GM23338 (cell line): ENCODE measurements around the gene COL18A1.
A peak's percentile ranks its signal among the peaks of the same experiment; 100 is the strongest.

ENCODE experiments used
- CTCF ChIP-seq, 2 experiments: fragments of 200-600 bp in 1 of 2; sonication (generic) in 1 of 2; conservative IDR thresholded peaks; 2 replicates each; pipeline versions ENCODE4 v1.5.1 to v1.6.1; 2016 to 2017; ENCODE audit warnings: antibody characterized with exemption in 2 of 2, low read depth in 2 of 2, mild to moderate bottlenecking in 2 of 2, moderate library complexity in 1 of 2
- NANOG ChIP-seq: IDR thresholded peaks from 2 replicates; pipeline ENCODE4 v1.6.1; 2016; ENCODE audit warnings: antibody characterized with exemption, borderline replicate concordance
- POLR2AphosphoS5 ChIP-seq: IDR thresholded peaks from 2 replicates; pipeline ENCODE4 v1.6.1; 2016; ENCODE audit warnings: antibody characterized with exemption, low read depth

GRCh38 chr21:45406801-45407628 is 2.0 kb downstream of the COL18A1 start:
- TF ChIP-seq NANOG: no peak
- peak; percentile 55 for TF ChIP-seq POLR2AphosphoS5
- TF ChIP-seq CTCF (conservative IDR thresholded peaks at IDR 0.05; ENCODE audit: low read depth in 2 of 2): peak; percentile 42 to 43
